GM12801 (cell line): Measurements from ENCODE around the gene ESR1.

Experiments used
- CTCF ChIP-seq: IDR thresholded peaks from one replicate; pipeline ENCODE4 v1.5.1; 2011; ENCODE audit warnings: control low read depth; ENCODE audit not compliant: insufficient read length; ENCODE audit errors: extremely low read depth

The ESR1 gene

GRCh38 chr6:152004036-152004566, 196.6 kb downstream of the ESR1 start:
- TF ChIP-seq CTCF: no peak

- no peak for TF ChIP-seq CTCF
Observed at GRCh38 chr6:152004896-152005295, 197.4 kb downstream of the ESR1 start.

GRCh38 chr6:152008779-152009178, 201.3 kb downstream of the ESR1 start:
- no peak for TF ChIP-seq CTCF

- no peak for TF ChIP-seq CTCF
Observed at GRCh38 chr6:152012227-152012626, 204.7 kb downstream of the ESR1 start.

- TF ChIP-seq CTCF: no peak
Observed at GRCh38 chr6:152018876-152019275, 211.4 kb downstream of the ESR1 start.

- no peak for TF ChIP-seq CTCF
Observed at GRCh38 chr6:152022303-152022702, 214.8 kb downstream of the ESR1 start.

GRCh38 chr6:152023613-152024012, 216.1 kb downstream of the ESR1 start:
- no peak for TF ChIP-seq CTCF

- no peak for TF ChIP-seq CTCF
Observed at GRCh38 chr6:152026291-152026690, 218.8 kb downstream of the ESR1 start.
